Purkinje cell (primary cell): ENCODE results near the gene RAB17. TPM values are rescaled to one million over a fixed set of nuclear protein-coding genes. Genes with fewer than 3 reads are reported as not detected.

ENCODE experiments used
- polyA plus RNA-seq: library from polyadenylated mRNA; unstranded; fragments of >200 nt; fragmentation: Nextera tagmentation; gene quantifications from 2 replicates; pipeline ENCODE4 v1.2.1, GENCODE V29; 2014

Gene RAB17, protein sequence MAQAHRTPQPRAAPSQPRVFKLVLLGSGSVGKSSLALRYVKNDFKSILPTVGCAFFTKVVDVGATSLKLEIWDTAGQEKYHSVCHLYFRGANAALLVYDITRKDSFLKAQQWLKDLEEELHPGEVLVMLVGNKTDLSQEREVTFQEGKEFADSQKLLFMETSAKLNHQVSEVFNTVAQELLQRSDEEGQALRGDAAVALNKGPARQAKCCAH
- polyA plus RNA-seq, result not detected in 2 replicates

DNA sequence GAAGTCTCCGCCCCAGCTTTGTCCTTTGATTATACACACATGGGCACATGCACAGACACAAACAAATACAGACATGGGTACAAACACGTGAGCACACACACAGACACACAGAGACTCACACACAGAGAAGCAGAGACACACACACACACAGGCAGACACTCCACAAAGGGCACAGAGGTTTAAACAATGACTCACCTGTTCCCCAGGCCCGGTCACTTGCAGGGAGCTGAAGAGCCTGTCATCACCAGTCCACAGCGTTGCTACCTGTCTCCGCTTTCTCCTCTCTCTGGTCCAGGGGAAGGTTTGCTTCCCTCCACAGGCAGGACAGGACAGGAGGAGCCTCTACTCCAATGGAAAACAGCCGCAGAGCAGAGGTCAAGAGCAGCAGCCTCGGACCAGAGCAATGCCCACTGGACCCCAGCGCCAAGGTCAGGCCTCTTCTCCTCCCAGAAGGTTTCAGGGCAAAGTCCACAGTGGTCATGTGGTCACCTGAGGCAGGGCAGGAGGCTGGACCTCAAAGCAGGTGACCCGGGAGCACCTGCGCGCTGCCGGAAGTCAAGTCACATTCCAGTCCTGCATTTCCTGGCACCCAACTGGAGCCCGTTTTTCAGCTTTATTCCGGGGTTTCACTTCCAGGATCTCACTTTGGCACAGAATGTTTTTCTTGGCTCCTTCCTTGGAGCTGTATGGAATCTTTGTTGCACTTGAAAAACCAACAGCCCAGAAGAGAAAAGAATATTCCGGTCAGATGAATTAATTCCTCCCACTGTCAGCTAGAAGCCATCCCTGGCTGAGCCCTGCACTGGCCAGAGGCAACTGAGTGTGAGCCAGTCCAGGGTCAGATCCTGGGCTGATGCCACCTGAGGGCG, at the start of gene RAB17:
TSS of gene RAB17 (minus strand) at position 463 of the 869 bp plus-strand sequence. CDS start 4,580 bp downstream, outside the sequence.

DNA sequence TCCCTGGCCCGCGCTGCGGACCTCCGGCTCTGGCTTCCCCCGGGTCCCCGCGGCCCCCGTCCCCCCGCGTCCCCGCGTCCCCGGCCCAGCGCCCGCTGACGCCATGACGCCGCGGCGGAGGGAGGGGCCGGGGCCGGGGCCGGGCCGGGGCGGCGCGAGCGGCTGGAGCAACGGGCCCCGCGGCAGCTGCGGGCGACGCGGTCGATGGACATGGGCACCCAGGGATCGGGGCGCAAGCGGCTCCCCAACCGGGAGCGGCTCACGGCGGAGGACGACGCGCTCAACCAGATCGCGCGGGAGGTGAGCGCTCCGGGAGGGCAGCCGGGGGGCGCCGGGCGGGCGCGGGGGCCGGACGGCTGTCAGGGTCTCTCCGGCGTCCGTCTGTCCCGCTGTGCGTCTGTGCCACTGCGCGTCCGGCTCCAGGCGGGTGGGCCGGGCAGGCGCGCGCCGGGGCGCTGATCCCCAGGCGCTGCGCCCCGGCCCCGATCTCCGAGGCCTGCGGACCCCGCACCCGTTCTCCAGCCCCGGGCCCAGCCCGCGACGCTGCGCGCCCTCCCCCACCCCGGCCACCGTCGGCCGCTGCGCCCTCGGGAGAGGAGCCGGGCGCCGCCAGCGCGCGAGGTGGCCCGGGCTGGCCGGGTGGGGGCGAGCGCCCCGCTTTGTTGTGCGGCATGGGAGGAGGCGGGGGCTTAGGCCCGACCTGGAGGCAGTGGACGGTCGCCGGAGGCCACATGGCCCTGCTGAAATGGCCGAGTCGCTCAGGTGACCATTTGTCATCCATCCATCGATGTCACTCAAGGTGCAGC, 37.1 kb upstream of the RAB17 start, which contains the start of gene LRRFIP1:
TSS of gene LRRFIP1 (plus strand) at position 147 of the 806 bp plus-strand sequence. CDS start at position 205, 58 bp downstream.

GRCh38 chr2:237566401-237567235, 23.9 kb downstream of the RAB17 start, which contains the start of gene PRLH:
Gene PRLH, plus strand, starts transcription at chr2:237566574. Its CDS starts 0 bp downstream, at chr2:237566574.

Other genes with a start within 250 kb of the RAB17 start
- 0.03 TPM in 1 of 2 replicates, not detected in the other for gene COL6A3, start 176.6 kb downstream of the RAB17 start, polyA plus RNA-seq
- gene MLPH, start 103.5 kb downstream of the RAB17 start, polyA plus RNA-seq, result not detected in 2 replicates
- not detected in 2 replicates for gene PRLH, start 24.2 kb downstream of the RAB17 start, polyA plus RNA-seq
- gene LRRFIP1, start 36.9 kb upstream of the RAB17 start, polyA plus RNA-seq, result 47.5 and 48.2 TPM in 2 replicates
- 0.35 and 0.52 TPM in 2 replicates for gene RBM44, start 208.0 kb upstream of the RAB17 start, polyA plus RNA-seq